GM12872 (cell line): ENCODE measurements around the gene AFM.

ENCODE experiments used
- CTCF ChIP-seq: IDR thresholded peaks from 3 replicates; pipeline ENCODE4 v1.5.1; 2011; ENCODE audit warnings: low read depth, mild to moderate bottlenecking, low read length, moderate library complexity; ENCODE audit not compliant: insufficient read depth

The AFM gene

GRCh38 chr4:73486497-73486896, 5.0 kb downstream of the AFM start:
- no peak for TF ChIP-seq CTCF

- TF ChIP-seq CTCF = no peak
These were observed 5.7 kb downstream of the AFM start for GRCh38 chr4:73487233-73487632.

- TF ChIP-seq CTCF = no peak
These were observed 18.6 kb downstream of the AFM start for GRCh38 chr4:73499996-73500765.

GRCh38 chr4:73501664-73502265, 20.2 kb downstream of the AFM start:
- TF ChIP-seq CTCF = no peak

- no peak for TF ChIP-seq CTCF
These were observed 24.0 kb downstream of the AFM start for GRCh38 chr4:73505567-73505966.

- TF ChIP-seq CTCF = no peak
These were observed 26.0 kb downstream of the AFM start for GRCh38 chr4:73507541-73507940.

- no peak for TF ChIP-seq CTCF
These were observed 27.1 kb downstream of the AFM start for GRCh38 chr4:73508651-73509050.
